ENCODE measurements around the gene HBP1.

- TF ChIP-seq KDM1A (IDR thresholded peaks at IDR 0.05; ENCODE audit: low read depth) (no peak), JUN (IDR thresholded peaks at IDR 0.05) (no peak), HMGXB4 (CRISPR knock-in tag; IDR thresholded peaks at IDR 0.05; ENCODE audit: borderline replicate concordance) (no peak), CTCF (IDR thresholded peaks at IDR 0.05) (no peak), EP300 (IDR thresholded peaks at IDR 0.05) (no peak), EHF (CRISPR knock-in tag; IDR thresholded peaks at IDR 0.05) (no peak)
Observed at GRCh38 chr7:107161415-107161814, 7.4 kb upstream of the HBP1 start.

Measured in A549 (cell line).